Measurements from ENCODE around the gene CYSLTR2. TPM values are rescaled to one million over a fixed set of nuclear protein-coding genes. Genes with fewer than 3 reads are reported as not detected.

The CYSLTR2 gene
- total RNA-seq, 4 donors from 2014 or later = 0.80 to 1.2 (median 0.83) TPM; not detected in 1

DNA sequence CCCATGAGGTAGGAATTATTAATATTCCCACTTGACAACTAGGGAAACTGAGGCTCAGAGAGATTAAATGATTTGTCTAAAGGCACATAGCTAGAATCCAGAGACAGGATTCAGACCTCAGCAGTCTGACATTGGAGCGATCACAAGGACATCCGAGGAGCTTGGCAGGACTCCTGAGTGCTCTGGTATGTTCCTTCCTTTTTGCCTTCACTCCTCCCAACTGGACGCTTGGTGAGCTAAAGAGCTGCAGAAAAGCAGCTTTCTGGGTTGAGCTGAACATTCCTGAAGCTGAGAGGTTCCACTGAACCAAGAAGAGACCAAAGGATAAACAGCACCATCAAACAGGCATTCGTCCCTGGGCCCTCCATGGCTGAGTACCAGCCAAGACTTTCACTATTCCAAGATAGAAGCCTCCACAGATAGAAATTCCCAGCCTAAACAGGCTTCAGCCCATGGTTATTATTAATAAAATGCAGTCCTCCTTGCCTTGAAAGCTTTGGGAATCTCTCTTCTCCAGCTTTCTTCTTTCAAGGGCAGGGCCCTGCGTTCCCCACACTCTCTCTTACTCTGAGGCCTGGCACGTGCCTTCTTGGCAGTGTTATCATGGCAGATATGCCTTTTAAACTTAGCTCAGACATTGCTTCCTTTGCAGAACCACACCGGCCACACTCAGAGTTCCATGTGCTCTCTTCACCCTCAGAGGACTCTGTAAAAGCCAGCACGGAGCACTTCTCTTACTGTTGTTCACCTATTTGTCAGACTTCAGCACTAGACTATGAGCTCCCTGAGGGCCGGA, 97.1 kb downstream of the CYSLTR2 start:
- H3K36me3 ChIP-seq = no peaks in the 10 kb centered on the region
- DNase-seq = no peak
- H3K4me1 ChIP-seq = peaks cover 0 to 6% (median 0%) of the 10 kb centered on the region in 4 donors
- H3K27ac ChIP-seq = peak overlapping the region in 3 of 4 donors; percentile 5 to 56 (median 34)
- TF ChIP-seq, protein P1, sequence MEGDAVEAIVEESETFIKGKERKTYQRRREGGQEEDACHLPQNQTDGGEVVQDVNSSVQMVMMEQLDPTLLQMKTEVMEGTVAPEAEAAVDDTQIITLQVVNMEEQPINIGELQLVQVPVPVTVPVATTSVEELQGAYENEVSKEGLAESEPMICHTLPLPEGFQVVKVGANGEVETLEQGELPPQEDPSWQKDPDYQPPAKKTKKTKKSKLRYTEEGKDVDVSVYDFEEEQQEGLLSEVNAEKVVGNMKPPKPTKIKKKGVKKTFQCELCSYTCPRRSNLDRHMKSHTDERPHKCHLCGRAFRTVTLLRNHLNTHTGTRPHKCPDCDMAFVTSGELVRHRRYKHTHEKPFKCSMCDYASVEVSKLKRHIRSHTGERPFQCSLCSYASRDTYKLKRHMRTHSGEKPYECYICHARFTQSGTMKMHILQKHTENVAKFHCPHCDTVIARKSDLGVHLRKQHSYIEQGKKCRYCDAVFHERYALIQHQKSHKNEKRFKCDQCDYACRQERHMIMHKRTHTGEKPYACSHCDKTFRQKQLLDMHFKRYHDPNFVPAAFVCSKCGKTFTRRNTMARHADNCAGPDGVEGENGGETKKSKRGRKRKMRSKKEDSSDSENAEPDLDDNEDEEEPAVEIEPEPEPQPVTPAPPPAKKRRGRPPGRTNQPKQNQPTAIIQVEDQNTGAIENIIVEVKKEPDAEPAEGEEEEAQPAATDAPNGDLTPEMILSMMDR (IDR thresholded peaks at IDR 0.05) = peak in 1 of 6 experiments; percentile 15
- TF ChIP-seq POLR2A (IDR thresholded peaks at IDR 0.05) = no peak
- H3K4me3 ChIP-seq = no peak overlapping the region
- H3K9me3 ChIP-seq = no peaks in the 10 kb centered on the region
- no peaks in the 10 kb centered on the region for H3K27me3 ChIP-seq

DNA sequence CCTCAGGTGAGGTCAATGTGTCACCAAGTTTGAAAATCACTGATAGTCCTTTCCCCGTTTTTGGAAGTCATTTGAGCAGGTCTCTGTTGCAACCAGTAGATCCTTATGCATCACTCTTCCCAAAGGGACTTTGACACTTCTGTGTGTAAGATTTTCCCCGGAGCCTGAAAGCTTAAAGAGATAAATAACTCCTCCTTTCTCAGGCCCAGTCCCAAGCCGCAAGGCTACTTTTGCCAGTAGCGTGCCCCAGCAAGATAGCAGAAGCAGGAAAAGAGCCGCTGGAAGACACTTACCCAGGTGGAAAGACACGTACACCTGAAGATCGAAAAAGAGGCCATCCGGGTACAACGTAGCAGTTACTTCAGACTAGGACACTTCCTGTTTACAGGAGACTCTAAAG, 106.9 kb downstream of the CYSLTR2 start:
- Histone ChIP-seq H3K4me1 (no peaks in the 10 kb centered on the region), H3K27ac (no peak overlapping the region), H3K4me3 (no peak overlapping the region), H3K9me3 (no peaks in the 10 kb centered on the region), H3K36me3 (no peaks in the 10 kb centered on the region), H3K27me3 (no peaks in the 10 kb centered on the region)
- no peak for DNase-seq
- TF ChIP-seq POLR2A (IDR thresholded peaks at IDR 0.05) = no peak
- TF ChIP-seq, protein P1 (IDR thresholded peaks at IDR 0.05) = no peak

Other genes starting within 250 kb of the CYSLTR2 start
- gene LPAR6, start 240.8 kb upstream of the CYSLTR2 start, total RNA-seq = 10 to 100 TPM in 1 of 4 donors, 1 to 10 TPM in 3; 2.8 to 19.0 (median 5.4) TPM
- gene RCBTB2, start 120.8 kb upstream of the CYSLTR2 start, total RNA-seq = 1 to 10 TPM; 3.2 to 6.3 (median 5.2) TPM